WTC11 (cell line): Measurements from ENCODE around the gene RAPSN. TPM values are rescaled to one million over a fixed set of nuclear protein-coding genes. Genes with fewer than 3 reads are reported as not detected.

ENCODE experiments used
- ATAC-seq: fragments of 200-7000 bp; cut with Tn5 transposase; 2 replicates; pipeline ENCODE4 v1.10.0; 2021; ENCODE audit warnings: mild to moderate bottlenecking, moderate library complexity
- CTCF ChIA-PET: fragments of 300-600 bp; sonication (Branson Sonifier 250); formaldehyde crosslinking; loops from one replicate; lab custom pipeline; 2021; ENCODE audit warnings: antibody characterized with exemption; lab: Charles Lee
- POLR2A ChIA-PET: fragments of 350-600 bp; sonication (Branson Sonifier 250); formaldehyde crosslinking; loops from one replicate; lab custom pipeline; 2021; ENCODE audit warnings: antibody characterized with exemption; lab: Charles Lee
- DNase-seq: peaks from one replicate; pipeline ENCODE4 v3.0.0; 2021; ENCODE audit warnings: low spot score
- H3K27ac Mint-ChIP-seq: 2 replicates; pipeline ENCODE4 v1.8.0; 2021; ENCODE audit warnings: mixed read lengths
- H3K27me3 Mint-ChIP-seq: 2 replicates; pipeline ENCODE4 v1.8.0; 2021; ENCODE audit warnings: low read depth, mild to moderate bottlenecking, moderate library complexity, mixed read lengths
- H3K36me3 Mint-ChIP-seq: 2 replicates; pipeline ENCODE4 v1.8.0; 2021; ENCODE audit warnings: mixed read lengths
- H3K4me1 Mint-ChIP-seq: 2 replicates; pipeline ENCODE4 v1.8.0; 2022; ENCODE audit warnings: mixed read lengths
- H3K4me3 Mint-ChIP-seq: 2 replicates; pipeline ENCODE4 v1.8.0; 2021; ENCODE audit warnings: mild to moderate bottlenecking, moderate library complexity, mixed read lengths
- H3K9me3 Mint-ChIP-seq: 2 replicates; pipeline ENCODE4 v1.8.0; 2021; ENCODE audit warnings: mixed read lengths
- ATF1 ChIP-seq: sonication (generic); formaldehyde crosslinking; IDR thresholded peaks from 2 replicates; pipeline ENCODE4 v1.8.1; 2023; ENCODE audit warnings: mild to moderate bottlenecking, moderate library complexity, missing genetic modification reagents
- GTF2I ChIP-seq: fragments of 250-450 bp; sonication (Bioruptor Pico); conservative IDR thresholded peaks from 2 replicates; pipeline ENCODE4 v1.4.0; 2021; ENCODE audit warnings: mild to moderate bottlenecking
- HMGA2 ChIP-seq: fragments of 250-450 bp; sonication (Bioruptor Pico); IDR thresholded peaks from 2 replicates; pipeline ENCODE4 v1.4.0; 2021; ENCODE audit warnings: mild to moderate bottlenecking, moderate library complexity
- PRDM15 ChIP-seq: sonication (generic); formaldehyde crosslinking; IDR thresholded peaks from 2 replicates; pipeline ENCODE4 v1.8.0; 2022; ENCODE audit warnings: missing genetic modification reagents
- SMAD3 ChIP-seq: sonication (generic); formaldehyde crosslinking; IDR thresholded peaks from 2 replicates; pipeline ENCODE4 v1.8.0; 2022; ENCODE audit warnings: missing genetic modification reagents, mild to moderate bottlenecking, borderline replicate concordance
- ZNF121 ChIP-seq: sonication (generic); formaldehyde crosslinking; IDR thresholded peaks from 2 replicates; pipeline ENCODE4 v1.8.0; 2023; ENCODE audit warnings: missing genetic modification reagents
- ZNF232 ChIP-seq: sonication (generic); formaldehyde crosslinking; IDR thresholded peaks from 2 replicates; pipeline ENCODE4 v1.8.0; 2022; ENCODE audit warnings: mild to moderate bottlenecking, missing genetic modification reagents
- ZNF423 ChIP-seq: fragments of 250-450 bp; sonication (Bioruptor Pico); IDR thresholded peaks from 2 replicates; pipeline ENCODE4 v2.1.2; 2022; ENCODE audit warnings: mild to moderate bottlenecking, moderate library complexity
- total RNA-seq: library from RNA; stranded (reverse); gene quantifications from 3 replicates; pipeline ENCODE4 v1.2.3, GENCODE V29; 2021
- TF ChIP-seq, protein P1 (sequence below): sonication (generic); formaldehyde crosslinking; IDR thresholded peaks from 2 replicates; pipeline ENCODE4 v1.8.1; 2023; ENCODE audit warnings: mild to moderate bottlenecking, missing genetic modification reagents, borderline replicate concordance
- TF ChIP-seq, protein P2 (sequence below): sonication (generic); formaldehyde crosslinking; IDR thresholded peaks from 2 replicates; pipeline ENCODE4 v1.8.0; 2022; ENCODE audit warnings: mild to moderate bottlenecking, missing genetic modification reagents
- TF ChIP-seq, protein P3 (sequence below): sonication (generic); formaldehyde crosslinking; IDR thresholded peaks from 2 replicates; pipeline ENCODE4 v1.8.0; 2023; ENCODE audit warnings: mild to moderate bottlenecking, missing genetic modification reagents
- TF ChIP-seq, protein P4 (sequence below): fragments of 250-450 bp; sonication (Bioruptor Pico); conservative IDR thresholded peaks from 2 replicates; pipeline ENCODE4 v1.9.0; 2021; ENCODE audit warnings: mild to moderate bottlenecking
- TF ChIP-seq, protein P5 (sequence below): sonication (generic); formaldehyde crosslinking; IDR thresholded peaks from 2 replicates; pipeline ENCODE4 v1.8.0; 2022; ENCODE audit warnings: mild to moderate bottlenecking, missing genetic modification reagents

Gene RAPSN
- total RNA-seq, 1 experiment from 2014 or later = 0.66 TPM

GRCh38 chr11:47400768-47401279 is 48.1 kb downstream of the RAPSN start (continued):
- TF ChIP-seq, protein P1, sequence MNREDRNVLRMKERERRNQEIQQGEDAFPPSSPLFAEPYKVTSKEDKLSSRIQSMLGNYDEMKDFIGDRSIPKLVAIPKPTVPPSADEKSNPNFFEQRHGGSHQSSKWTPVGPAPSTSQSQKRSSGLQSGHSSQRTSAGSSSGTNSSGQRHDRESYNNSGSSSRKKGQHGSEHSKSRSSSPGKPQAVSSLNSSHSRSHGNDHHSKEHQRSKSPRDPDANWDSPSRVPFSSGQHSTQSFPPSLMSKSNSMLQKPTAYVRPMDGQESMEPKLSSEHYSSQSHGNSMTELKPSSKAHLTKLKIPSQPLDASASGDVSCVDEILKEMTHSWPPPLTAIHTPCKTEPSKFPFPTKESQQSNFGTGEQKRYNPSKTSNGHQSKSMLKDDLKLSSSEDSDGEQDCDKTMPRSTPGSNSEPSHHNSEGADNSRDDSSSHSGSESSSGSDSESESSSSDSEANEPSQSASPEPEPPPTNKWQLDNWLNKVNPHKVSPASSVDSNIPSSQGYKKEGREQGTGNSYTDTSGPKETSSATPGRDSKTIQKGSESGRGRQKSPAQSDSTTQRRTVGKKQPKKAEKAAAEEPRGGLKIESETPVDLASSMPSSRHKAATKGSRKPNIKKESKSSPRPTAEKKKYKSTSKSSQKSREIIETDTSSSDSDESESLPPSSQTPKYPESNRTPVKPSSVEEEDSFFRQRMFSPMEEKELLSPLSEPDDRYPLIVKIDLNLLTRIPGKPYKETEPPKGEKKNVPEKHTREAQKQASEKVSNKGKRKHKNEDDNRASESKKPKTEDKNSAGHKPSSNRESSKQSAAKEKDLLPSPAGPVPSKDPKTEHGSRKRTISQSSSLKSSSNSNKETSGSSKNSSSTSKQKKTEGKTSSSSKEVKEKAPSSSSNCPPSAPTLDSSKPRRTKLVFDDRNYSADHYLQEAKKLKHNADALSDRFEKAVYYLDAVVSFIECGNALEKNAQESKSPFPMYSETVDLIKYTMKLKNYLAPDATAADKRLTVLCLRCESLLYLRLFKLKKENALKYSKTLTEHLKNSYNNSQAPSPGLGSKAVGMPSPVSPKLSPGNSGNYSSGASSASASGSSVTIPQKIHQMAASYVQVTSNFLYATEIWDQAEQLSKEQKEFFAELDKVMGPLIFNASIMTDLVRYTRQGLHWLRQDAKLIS (CRISPR knock-in tag) = no peak
- no peak for TF ChIP-seq ZNF232 (CRISPR knock-in tag)

GRCh38 chr11:47399860-47400767 is 48.8 kb downstream of the RAPSN start:
- Mint-ChIP-seq H3K27ac (peak overlapping the region; percentile 97), H3K4me3 (peak overlapping the region; percentile 79), H3K27me3 (no peaks in the 10 kb centered on the region), H3K36me3 (no peaks in the 10 kb centered on the region), H3K4me1 (peaks cover 31% of the 10 kb centered on the region), H3K9me3 (no peaks in the 10 kb centered on the region)
- DNase-seq (peak; percentile 46), ATAC-seq (peak; percentile 69)
- TF ChIP-seq ZNF423 (peak; percentile 66; the same call in 1 of the 2 replicates), ZNF121 (CRISPR knock-in tag) (peak; percentile 73; the same call in 1 of the 2 replicates), GTF2I (CRISPR knock-in tag) (peak; percentile 93)
- TF ChIP-seq, protein P2, sequence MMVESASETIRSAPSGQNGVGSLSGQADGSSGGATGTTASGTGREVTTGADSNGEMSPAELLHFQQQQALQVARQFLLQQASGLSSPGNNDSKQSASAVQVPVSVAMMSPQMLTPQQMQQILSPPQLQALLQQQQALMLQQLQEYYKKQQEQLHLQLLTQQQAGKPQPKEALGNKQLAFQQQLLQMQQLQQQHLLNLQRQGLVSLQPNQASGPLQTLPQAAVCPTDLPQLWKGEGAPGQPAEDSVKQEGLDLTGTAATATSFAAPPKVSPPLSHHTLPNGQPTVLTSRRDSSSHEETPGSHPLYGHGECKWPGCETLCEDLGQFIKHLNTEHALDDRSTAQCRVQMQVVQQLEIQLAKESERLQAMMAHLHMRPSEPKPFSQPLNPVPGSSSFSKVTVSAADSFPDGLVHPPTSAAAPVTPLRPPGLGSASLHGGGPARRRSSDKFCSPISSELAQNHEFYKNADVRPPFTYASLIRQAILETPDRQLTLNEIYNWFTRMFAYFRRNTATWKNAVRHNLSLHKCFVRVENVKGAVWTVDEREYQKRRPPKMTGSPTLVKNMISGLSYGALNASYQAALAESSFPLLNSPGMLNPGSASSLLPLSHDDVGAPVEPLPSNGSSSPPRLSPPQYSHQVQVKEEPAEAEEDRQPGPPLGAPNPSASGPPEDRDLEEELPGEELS (CRISPR knock-in tag) = no peak
- TF ChIP-seq, protein P3, sequence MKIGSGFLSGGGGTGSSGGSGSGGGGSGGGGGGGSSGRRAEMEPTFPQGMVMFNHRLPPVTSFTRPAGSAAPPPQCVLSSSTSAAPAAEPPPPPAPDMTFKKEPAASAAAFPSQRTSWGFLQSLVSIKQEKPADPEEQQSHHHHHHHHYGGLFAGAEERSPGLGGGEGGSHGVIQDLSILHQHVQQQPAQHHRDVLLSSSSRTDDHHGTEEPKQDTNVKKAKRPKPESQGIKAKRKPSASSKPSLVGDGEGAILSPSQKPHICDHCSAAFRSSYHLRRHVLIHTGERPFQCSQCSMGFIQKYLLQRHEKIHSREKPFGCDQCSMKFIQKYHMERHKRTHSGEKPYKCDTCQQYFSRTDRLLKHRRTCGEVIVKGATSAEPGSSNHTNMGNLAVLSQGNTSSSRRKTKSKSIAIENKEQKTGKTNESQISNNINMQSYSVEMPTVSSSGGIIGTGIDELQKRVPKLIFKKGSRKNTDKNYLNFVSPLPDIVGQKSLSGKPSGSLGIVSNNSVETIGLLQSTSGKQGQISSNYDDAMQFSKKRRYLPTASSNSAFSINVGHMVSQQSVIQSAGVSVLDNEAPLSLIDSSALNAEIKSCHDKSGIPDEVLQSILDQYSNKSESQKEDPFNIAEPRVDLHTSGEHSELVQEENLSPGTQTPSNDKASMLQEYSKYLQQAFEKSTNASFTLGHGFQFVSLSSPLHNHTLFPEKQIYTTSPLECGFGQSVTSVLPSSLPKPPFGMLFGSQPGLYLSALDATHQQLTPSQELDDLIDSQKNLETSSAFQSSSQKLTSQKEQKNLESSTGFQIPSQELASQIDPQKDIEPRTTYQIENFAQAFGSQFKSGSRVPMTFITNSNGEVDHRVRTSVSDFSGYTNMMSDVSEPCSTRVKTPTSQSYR (CRISPR knock-in tag) = 0 out of 2 replicates have a peak, but pooled peaks have one; percentile 17
- ChIA-PET POLR2A (interaction anchor here (0.6 to 1.5 kb wide), 7 partner anchors 17 to 579 kb away, joined by 3 to 10 read pairs (median 5); partner anchors contain the start of gene NR1H3), CTCF (interaction anchor here (0.9 to 3.3 kb wide), 10 partner anchors 9 to 487 kb away, joined by 3 to 20 read pairs (median 5); no protein-coding TSS in a partner anchor)

- ChIA-PET CTCF (interaction anchor here (0.5 to 3.3 kb wide), 6 partner anchors 9 to 171 kb away, joined by 3 to 20 read pairs (median 11); no protein-coding TSS in a partner anchor), POLR2A (no interaction called here)
- DNase-seq = no peak
- peak overlapping the region; percentile 60; the same call in 1 of the 2 replicates for H3K27ac Mint-ChIP-seq
- ATAC-seq = no peak
- H3K4me1 Mint-ChIP-seq = peaks cover 34% of the 10 kb centered on the region
- peak overlapping the region; percentile 67; the same call in 1 of the 2 replicates for H3K4me3 Mint-ChIP-seq
- H3K36me3 Mint-ChIP-seq = no peaks in the 10 kb centered on the region
- H3K9me3 Mint-ChIP-seq = no peaks in the 10 kb centered on the region
- H3K27me3 Mint-ChIP-seq = no peaks in the 10 kb centered on the region
- TF ChIP-seq PRDM15 (CRISPR knock-in tag) (no peak), ATF1 (CRISPR knock-in tag) (no peak), ZNF232 (CRISPR knock-in tag) (no peak), SMAD3 (CRISPR knock-in tag) (no peak), HMGA2 (no peak)
- TF ChIP-seq, protein P4, sequence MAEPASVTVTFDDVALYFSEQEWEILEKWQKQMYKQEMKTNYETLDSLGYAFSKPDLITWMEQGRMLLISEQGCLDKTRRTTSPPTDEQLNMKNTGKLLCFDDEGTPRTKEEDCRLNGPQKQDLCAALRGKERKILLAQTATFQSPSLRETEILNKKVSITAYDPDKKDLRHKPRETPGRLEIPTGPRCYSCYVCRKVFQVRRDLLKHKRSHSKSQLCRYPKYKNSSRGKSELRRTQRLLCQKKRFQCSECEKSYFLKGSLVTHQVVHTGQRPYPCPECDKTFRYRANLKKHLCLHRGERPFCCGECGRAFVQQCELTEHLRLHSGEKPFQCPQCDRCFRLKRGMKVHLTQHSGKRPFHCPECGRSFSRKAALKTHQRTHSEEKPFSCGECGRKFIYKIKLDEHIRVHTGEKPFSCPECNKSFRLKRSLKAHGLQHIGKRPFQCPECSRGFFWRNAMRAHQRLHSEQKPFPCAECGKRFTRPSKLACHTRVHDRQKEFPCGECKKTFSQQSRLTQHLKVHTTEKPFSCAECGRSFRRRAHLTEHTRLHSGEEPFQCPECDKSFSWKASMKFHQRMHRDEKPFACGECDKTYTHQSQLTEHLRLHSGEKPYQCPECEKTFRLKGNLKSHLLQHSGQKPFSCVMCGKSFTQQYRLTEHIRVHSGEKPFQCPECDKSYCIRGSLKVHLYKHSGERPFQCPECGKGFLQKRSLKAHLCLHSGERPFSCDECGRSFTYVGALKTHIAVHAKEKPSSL (CRISPR knock-in tag) = no peak
- TF ChIP-seq, protein P5, sequence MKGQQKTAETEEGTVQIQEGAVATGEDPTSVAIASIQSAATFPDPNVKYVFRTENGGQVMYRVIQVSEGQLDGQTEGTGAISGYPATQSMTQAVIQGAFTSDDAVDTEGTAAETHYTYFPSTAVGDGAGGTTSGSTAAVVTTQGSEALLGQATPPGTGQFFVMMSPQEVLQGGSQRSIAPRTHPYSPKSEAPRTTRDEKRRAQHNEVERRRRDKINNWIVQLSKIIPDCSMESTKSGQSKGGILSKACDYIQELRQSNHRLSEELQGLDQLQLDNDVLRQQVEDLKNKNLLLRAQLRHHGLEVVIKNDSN (CRISPR knock-in tag) = no peak
Measured at GRCh38 chr11:47398551-47398950, 50.4 kb downstream of the RAPSN start.
